HG03060 (cell line): ENCODE data around the gene NME7.
"Not testable (repeated sequence)": the region's sequence is repeated elsewhere in the genome, so short reads cannot be mapped to it uniquely, and the experiment has no call there.

ENCODE experiments used
- ATAC-seq: cut with Tn5 transposase; IDR thresholded peaks from one replicate; pipeline ENCODE4 v1.9.1; 2021; ENCODE audit warnings: low read depth, moderate number of reproducible peaks; ENCODE audit not compliant: unreplicated experiment

The NME7 gene

GRCh38 chr1:169240449-169241232, 127.0 kb downstream of the NME7 start:
- no peak for ATAC-seq

- no peak for ATAC-seq
Measured at GRCh38 chr1:169236880-169237279, 130.7 kb downstream of the NME7 start.

- no peak for ATAC-seq
Measured at GRCh38 chr1:169236143-169236542, 131.5 kb downstream of the NME7 start.

GRCh38 chr1:169235568-169235967, 132.0 kb downstream of the NME7 start:
- no peak for ATAC-seq

- ATAC-seq, result no peak
Measured at GRCh38 chr1:169234780-169235179, 132.8 kb downstream of the NME7 start.

- ATAC-seq, result no peak
Measured at GRCh38 chr1:169217636-169218035, 150.0 kb downstream of the NME7 start.

GRCh38 chr1:169214598-169214997, 153.0 kb downstream of the NME7 start:
- no peak for ATAC-seq

- no peak for ATAC-seq
Measured at GRCh38 chr1:169212088-169212487, 155.5 kb downstream of the NME7 start.

GRCh38 chr1:169207797-169208520, 159.6 kb downstream of the NME7 start:
- ATAC-seq, result no peak

GRCh38 chr1:169204157-169204556, 163.4 kb downstream of the NME7 start:
- no peak for ATAC-seq

- ATAC-seq, result no peak
Measured at GRCh38 chr1:169202791-169203665, 164.6 kb downstream of the NME7 start.

- ATAC-seq, result no peak
Measured at GRCh38 chr1:169201084-169201619, 166.4 kb downstream of the NME7 start.

GRCh38 chr1:169200319-169200718, 167.3 kb downstream of the NME7 start:
- ATAC-seq, result no peak

GRCh38 chr1:169196581-169196980, 171.0 kb downstream of the NME7 start:
- ATAC-seq, result no peak

GRCh38 chr1:169196161-169196560, 171.4 kb downstream of the NME7 start:
- ATAC-seq, result no peak

- no peak for ATAC-seq
Measured at GRCh38 chr1:169193191-169193850, 174.3 kb downstream of the NME7 start.

GRCh38 chr1:169186106-169186505, 181.5 kb downstream of the NME7 start:
- ATAC-seq, result no peak

GRCh38 chr1:169184812-169185211, 182.8 kb downstream of the NME7 start:
- no peak for ATAC-seq

GRCh38 chr1:169180174-169180573, 187.4 kb downstream of the NME7 start:
- ATAC-seq, result no peak

GRCh38 chr1:169179431-169179830, 188.2 kb downstream of the NME7 start:
- ATAC-seq, result not testable (repeated sequence)
